ENCODE measurements around the gene SOCS1.

The SOCS1 gene

DNA sequence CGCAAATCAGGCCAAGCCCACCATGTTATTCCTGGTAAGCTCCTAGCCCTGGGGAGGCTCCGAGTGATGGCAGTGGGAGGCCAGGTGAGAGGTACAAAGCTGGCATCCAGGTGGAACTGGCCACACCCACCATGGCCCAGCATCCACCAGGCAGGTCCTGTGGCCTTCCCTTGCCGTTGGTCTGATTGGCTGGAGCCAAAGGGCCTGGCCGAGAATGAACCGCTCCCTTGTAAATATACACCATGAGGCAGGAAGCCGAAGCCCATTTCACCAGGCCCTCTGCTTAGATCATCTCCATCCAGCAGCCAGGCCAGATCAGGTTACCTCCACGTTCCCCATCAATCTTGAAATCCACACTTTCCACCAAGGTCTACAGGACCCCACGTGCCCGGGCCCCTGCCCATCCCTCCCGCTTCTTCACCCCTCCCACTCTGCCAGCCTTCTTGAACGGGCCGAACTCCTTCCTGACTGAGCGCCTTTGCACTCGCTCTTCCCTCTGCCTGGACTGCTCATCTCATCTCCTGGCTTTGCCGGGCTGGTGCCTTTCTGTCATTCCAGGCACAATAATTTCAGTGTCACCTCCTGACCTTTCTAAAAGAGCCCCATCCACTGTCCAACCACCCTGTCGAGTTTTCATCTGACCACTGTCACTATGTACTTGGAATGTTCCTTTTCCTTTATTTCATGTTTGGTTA is 5.8 kb downstream of the SOCS1 start:
- FAIRE-seq: no peak
- TF ChIP-seq POLR2AphosphoS5 (IDR thresholded peaks at IDR 0.05; ENCODE audit: low read depth, low read length) (peak; percentile 71), POLR2A (IDR thresholded peaks at IDR 0.05; ENCODE audit: low read depth, low read length) (peak; percentile 68), TAF1 (IDR thresholded peaks at IDR 0.05; ENCODE audit: borderline replicate concordance, low read depth, low read length) (no peak)
- DNase-seq (ENCODE audit: insufficient read length): no peak

DNA sequence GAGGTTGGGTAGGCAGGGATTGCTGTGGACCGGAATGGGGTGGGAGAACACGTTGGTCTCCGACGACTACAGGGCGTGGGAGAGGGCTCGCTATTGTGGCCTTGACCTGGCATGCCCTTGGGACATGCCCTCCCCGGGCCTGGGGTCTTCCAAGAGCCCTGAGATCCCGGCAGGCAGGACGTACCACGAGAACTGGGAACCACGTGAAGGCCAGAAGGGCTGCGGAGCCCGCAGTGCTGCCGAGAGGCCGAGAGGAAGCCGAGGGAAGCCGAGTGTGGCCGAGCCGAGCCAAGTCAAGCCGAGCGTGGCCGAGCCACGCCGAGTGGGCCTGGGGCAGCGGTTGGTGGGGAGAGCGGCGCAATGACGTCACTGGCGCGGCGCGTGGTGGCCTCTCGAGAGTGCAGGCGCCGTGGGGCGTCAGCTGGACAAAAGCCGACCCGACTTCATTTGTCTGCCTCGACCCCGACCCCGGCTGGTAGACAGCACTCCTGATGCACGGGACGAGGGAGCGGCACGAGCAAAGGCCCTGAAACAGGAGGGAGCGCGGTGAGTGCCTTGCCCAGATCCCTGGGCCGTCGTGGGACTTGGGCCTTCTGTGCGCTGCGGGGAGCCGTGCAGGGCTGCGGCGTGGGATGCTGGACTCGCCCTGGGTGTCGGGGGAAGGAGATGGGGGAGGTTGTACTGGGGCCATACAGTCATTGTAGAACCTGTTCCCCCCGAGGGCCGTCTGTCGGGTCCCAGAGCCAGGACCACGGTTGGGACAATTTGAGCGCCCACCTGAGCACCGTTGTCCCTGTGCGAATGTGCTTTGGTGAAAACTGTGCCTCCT is 6.6 kb downstream of the SOCS1 start:
- DNase-seq (ENCODE audit: insufficient read length) (no peak), FAIRE-seq (no peak)
- TF ChIP-seq POLR2A (IDR thresholded peaks at IDR 0.05; ENCODE audit: low read depth, low read length) (peak; percentile 54; the same call in 1 of the 2 replicates), POLR2AphosphoS5 (IDR thresholded peaks at IDR 0.05; ENCODE audit: low read depth, low read length) (no peak; the same call in 1 of the 2 replicates)

DNA sequence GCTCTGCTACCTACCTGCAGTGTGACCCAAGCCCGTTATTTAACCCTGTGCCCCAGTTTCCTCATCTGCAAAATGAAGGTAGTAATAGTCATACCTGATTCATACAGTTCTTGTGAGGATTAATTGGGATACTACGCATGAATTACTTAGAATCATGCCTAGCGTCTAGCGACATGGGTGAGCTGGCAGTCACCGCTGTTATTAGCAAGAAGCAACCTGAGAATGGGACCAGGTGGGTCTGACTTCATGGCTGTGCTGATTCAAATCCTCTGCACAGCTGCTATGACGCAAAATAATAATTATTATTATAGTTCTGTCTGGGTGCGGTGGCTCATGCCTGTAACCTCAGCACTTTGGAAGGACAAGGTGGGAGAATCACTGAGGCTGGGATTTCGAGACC is 7.9 kb downstream of the SOCS1 start:
- peak; percentile 42 for FAIRE-seq
- DNase-seq (ENCODE audit: insufficient read length): no peak
- TF ChIP-seq POLR2A (IDR thresholded peaks at IDR 0.05; ENCODE audit: low read depth, low read length) (no peak), POLR2AphosphoS5 (IDR thresholded peaks at IDR 0.05; ENCODE audit: low read depth, low read length) (no peak), TAF1 (IDR thresholded peaks at IDR 0.05; ENCODE audit: borderline replicate concordance, low read depth, low read length) (no peak)

DNA sequence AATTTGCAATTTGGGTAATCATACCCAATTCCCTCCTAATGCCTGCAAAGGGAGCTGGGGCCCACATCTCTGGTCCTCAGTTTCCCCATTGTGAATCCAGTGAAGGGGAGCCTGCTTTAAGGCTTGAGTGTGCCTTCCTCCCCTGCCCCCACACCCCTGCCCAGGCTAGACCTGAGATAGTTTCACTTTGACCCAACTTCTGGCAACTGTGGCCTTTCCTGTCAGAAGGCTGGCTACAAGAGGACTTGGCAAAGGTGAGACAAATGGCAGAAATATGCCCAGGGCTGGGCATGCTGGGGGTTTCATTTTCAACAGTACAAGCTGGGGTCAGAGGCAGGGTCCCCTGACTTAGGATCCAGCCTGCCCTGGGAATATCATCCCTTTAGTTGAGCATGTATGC is 10.0 kb downstream of the SOCS1 start:
- TF ChIP-seq POLR2A (IDR thresholded peaks at IDR 0.05; ENCODE audit: low read depth, low read length) (no peak), TAF1 (IDR thresholded peaks at IDR 0.05; ENCODE audit: borderline replicate concordance, low read depth, low read length) (no peak), POLR2AphosphoS5 (IDR thresholded peaks at IDR 0.05; ENCODE audit: low read depth, low read length) (no peak)
- no peak for FAIRE-seq
- DNase-seq (ENCODE audit: insufficient read length): no peak

DNA sequence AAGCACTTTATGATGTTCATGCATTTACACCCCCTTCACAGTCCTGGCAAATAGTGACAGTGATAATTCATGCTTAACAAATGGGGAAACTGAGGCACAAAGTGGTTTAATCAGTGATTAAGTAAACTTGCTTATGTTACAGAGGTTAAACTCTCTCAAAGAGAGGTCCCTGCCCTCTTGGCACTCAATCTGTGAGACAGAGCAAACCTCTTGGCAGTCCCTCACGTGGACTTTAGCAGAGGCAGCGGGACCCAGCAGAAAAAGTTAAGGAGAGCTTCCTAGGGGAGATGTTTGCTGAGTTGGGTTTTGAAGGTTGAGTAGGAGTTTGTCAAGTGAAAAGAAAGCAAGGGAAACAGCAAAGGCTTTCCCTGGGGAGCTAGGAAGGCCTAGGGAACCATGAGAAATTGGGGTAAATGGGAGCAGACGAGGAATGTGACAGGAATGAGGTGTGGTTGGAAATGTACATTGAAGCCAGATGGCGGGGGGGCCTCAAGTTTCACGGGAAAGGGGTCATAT is 10.7 kb downstream of the SOCS1 start:
- no peak for FAIRE-seq
- DNase-seq (ENCODE audit: insufficient read length): no peak
- no peak for TF ChIP-seq POLR2AphosphoS5 (IDR thresholded peaks at IDR 0.05; ENCODE audit: low read depth, low read length)
- TF ChIP-seq POLR2A (IDR thresholded peaks at IDR 0.05; ENCODE audit: low read depth, low read length): no peak
- TF ChIP-seq TAF1 (IDR thresholded peaks at IDR 0.05; ENCODE audit: borderline replicate concordance, low read depth, low read length): no peak

DNA sequence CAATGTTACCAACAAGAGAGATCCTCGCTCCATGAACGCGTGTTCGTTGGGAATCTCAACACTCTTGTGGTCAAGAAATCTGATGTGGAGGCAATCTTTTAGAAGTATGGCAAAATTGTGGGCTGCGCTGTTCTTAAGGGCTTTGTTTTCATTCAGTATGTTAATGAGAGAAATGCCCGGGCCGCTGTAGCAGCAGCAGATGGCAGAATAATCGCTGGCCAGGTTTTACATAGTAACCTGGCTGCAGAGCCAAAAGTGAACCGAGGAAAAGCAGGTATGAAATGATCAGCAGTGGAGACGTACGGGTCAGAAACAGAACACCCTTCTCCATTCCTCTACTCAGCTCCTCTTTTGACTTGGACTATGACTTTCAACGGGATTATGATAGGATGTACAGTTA is 13.3 kb downstream of the SOCS1 start:
- no peak for FAIRE-seq
- DNase-seq (ENCODE audit: insufficient read length): no peak
- TF ChIP-seq POLR2AphosphoS5 (IDR thresholded peaks at IDR 0.05; ENCODE audit: low read depth, low read length) (no peak), TAF1 (IDR thresholded peaks at IDR 0.05; ENCODE audit: borderline replicate concordance, low read depth, low read length) (no peak), POLR2A (IDR thresholded peaks at IDR 0.05; ENCODE audit: low read depth, low read length) (no peak)

DNA sequence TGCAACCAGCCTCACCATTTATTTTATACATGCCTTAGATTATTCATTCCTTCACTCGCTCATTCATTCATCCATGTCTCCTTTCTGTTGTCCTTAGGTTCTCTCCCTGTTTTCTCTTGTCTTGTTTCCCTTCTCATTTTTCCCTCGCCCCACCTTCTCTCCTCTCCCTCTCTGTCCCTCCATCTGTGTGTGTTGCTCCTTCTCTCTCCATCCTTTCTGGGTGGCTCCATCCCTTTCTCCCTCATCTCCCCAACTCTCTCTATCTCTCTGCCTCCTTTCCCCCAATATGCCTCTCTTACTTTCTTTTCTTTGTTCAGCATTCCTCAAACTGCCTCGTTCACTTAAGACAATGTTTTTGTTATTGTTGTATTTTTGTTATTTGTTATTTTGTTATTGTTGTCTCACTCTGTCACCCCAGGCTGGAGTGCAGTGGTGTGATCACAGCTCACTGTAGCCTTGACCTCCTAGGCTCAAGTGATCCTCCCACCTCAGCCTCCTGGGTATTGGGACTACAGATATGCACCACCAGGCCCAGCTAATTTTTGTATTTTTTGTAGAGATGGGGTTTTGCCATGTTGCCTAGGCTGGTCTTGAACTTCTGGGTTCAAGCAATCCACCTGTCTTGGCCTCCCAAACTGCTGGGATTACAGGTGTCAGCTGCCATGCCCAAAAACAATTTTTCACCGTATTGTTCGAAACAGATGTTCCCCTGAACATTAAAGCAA is 14.4 kb downstream of the SOCS1 start:
- FAIRE-seq (no peak), DNase-seq (ENCODE audit: insufficient read length) (no peak)
- TF ChIP-seq POLR2A (IDR thresholded peaks at IDR 0.05; ENCODE audit: low read depth, low read length): no peak
- TF ChIP-seq TAF1 (IDR thresholded peaks at IDR 0.05; ENCODE audit: borderline replicate concordance, low read depth, low read length): no peak
- TF ChIP-seq POLR2AphosphoS5 (IDR thresholded peaks at IDR 0.05; ENCODE audit: low read depth, low read length): no peak

DNA sequence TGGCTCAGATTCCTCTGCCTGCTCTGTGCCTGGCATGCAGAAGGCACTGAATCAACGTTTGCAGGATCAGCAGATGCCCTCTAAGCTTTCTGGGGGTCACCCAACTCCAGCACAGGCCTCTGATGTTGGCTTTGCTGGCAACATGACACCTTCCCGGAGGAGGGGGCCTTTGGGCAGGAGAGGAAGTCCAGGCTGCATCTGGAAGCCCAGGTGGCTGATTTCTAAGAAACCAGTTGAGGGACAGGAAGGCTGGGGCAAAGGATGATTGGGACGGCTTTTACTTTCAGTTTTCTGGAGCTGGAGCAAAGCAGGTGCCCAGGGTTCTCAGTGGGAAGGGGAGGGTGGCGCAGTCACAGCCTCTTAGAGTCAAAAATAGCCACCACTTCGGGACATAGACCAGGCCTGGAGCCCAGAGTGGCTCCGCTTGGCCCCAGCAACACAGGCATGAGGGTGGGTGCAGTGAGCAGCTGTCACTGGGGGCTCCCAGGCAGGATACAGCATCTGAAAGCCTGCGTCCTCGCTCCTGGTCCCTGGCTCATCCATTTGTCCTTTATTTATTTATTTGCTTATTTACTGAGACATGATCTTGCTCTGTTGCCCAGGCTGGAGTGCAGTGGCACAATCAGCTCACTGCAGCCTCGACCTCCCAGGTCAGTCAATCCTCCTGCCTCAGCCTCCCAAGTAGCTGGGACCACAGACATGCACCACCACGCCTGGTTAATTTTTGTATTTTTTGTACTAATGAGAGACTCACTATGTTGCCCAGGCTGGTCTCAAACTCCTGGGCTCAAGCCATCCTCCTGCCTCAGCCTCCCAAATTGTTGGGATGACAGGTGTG is 15.1 kb downstream of the SOCS1 start:
- TF ChIP-seq POLR2A (IDR thresholded peaks at IDR 0.05; ENCODE audit: low read depth, low read length): no peak
- TF ChIP-seq TAF1 (IDR thresholded peaks at IDR 0.05; ENCODE audit: borderline replicate concordance, low read depth, low read length): no peak
- TF ChIP-seq POLR2AphosphoS5 (IDR thresholded peaks at IDR 0.05; ENCODE audit: low read depth, low read length): no peak
- FAIRE-seq: no peak
- no peak for DNase-seq (ENCODE audit: insufficient read length)

DNA sequence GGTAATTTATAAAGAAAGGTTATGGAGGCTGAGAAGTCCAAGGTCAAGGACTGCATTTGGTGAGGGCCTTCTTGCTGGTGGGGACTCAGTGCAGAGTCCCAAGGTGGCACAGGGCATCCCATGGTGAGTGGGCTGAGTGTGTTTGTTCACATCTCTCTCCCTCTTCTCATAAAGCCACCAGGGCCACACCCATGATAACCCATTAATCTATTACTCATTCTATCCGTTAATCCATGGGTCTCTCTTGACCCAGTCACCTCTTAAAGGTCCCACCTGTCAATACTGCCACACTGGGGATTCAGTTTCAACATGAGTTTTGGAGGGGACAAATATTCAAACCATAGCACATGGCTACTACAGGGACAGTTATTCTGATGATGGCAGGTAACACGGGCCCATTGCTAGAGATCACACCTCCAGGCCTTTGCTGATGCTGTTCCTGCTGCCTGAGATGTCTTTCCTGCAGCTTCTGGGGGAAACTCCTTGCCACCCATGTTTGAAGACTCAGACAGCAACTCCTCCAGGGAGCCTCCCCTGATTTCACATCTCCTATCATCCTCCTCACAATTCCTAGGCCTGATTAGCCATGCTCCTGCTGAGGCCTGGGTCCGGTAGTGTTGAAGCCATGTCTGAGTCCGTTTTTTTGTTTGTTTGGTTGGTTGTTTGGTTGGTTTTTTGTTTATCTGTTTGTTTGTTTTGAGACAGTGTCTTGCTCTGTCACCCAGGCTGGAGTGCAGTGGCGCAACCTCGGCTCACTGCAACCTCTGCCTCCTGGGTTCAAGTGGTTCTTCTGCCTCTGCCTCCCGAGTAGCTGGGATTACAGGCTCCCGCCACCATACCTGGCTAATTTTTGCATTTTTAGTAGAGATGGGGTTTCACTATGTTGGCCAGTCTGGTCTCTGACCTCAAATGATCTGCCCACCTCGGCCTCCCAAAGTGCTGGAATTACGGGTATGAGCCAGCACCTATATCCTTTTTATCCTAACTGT is 16.1 kb downstream of the SOCS1 start:
- DNase-seq (ENCODE audit: insufficient read length) (no peak), FAIRE-seq (no peak)
- TF ChIP-seq TAF1 (IDR thresholded peaks at IDR 0.05; ENCODE audit: borderline replicate concordance, low read depth, low read length): no peak
- no peak for TF ChIP-seq POLR2AphosphoS5 (IDR thresholded peaks at IDR 0.05; ENCODE audit: low read depth, low read length)
- TF ChIP-seq POLR2A (IDR thresholded peaks at IDR 0.05; ENCODE audit: low read depth, low read length): no peak

Data from GM12892 (cell line).